GM12865 (cell line): ENCODE data around the gene LAMC2.
A peak's percentile ranks its signal among the peaks of the same experiment; 100 is the strongest.
"Not testable (repeated sequence)": the region's sequence is repeated elsewhere in the genome, so short reads cannot be mapped to it uniquely, and the experiment has no call there.

ENCODE experiments used
- DNase-seq: peaks from one replicate; pipeline ENCODE4 v3.0.0; 2010; ENCODE audit warnings: low read depth
- H3K4me3 ChIP-seq: 2 replicates; pipeline ENCODE4 v1.5.1; 2011; ENCODE audit warnings: mild to moderate bottlenecking, low read depth, low read length, control low read depth
- TF ChIP-seq, protein P1 (sequence below): IDR thresholded peaks from 2 replicates; pipeline ENCODE4 v1.5.1; 2011; ENCODE audit warnings: low read length, control low read depth, low read depth, inconsistent platforms; ENCODE audit not compliant: insufficient read depth; ENCODE audit errors: missing control alignments

The LAMC2 gene

DNA sequence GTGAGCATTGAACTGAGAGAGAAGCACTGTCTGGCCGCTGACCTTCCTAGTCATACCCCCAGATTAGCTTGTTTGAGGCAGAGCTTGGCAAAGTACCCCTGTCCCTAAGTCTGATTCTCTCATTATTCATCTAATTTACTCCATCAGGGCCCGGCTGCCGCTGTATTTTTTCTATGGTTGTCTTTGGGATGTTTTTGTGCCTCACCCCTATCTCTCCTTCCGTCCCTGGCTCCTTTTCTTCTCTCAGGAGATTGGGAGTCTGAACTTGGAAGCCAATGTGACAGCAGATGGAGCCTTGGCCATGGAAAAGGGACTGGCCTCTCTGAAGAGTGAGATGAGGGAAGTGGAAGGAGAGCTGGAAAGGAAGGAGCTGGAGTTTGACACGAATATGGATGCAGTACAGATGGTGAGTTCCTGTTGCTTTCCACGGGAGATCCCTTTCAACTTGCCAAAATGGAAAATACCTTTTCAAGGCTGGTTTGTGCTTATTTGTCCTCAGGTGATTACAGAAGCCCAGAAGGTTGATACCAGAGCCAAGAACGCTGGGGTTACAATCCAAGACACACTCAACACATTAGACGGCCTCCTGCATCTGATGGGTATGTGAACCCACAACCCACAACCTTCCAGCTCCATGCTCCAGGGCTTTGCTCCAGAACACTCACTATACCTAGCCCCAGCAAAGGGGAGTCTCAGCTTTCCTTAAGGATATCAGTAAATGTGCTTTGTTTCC is 53.9 kb downstream of the LAMC2 start:
- TF ChIP-seq, protein P1, sequence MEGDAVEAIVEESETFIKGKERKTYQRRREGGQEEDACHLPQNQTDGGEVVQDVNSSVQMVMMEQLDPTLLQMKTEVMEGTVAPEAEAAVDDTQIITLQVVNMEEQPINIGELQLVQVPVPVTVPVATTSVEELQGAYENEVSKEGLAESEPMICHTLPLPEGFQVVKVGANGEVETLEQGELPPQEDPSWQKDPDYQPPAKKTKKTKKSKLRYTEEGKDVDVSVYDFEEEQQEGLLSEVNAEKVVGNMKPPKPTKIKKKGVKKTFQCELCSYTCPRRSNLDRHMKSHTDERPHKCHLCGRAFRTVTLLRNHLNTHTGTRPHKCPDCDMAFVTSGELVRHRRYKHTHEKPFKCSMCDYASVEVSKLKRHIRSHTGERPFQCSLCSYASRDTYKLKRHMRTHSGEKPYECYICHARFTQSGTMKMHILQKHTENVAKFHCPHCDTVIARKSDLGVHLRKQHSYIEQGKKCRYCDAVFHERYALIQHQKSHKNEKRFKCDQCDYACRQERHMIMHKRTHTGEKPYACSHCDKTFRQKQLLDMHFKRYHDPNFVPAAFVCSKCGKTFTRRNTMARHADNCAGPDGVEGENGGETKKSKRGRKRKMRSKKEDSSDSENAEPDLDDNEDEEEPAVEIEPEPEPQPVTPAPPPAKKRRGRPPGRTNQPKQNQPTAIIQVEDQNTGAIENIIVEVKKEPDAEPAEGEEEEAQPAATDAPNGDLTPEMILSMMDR: no peak
- H3K4me3 ChIP-seq: peak overlapping the region; percentile 13
- DNase-seq: no peak

DNA sequence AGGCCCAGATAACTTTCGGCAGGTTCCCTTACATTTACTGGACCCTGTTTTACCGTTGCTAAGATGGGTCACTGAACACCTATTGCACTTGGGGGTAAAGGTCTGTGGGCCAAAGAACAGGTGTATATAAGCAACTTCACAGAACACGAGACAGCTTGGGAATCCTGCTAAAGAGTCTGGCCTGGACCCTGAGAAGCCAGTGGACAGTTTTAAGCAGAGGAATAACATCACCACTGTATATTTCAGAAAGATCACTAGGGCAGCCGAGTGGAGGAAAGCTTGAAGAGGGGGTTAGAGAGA is 54.4 kb downstream of the LAMC2 start:
- no peak overlapping the region for H3K4me3 ChIP-seq
- TF ChIP-seq, protein P1: no peak
- no peak for DNase-seq

DNA sequence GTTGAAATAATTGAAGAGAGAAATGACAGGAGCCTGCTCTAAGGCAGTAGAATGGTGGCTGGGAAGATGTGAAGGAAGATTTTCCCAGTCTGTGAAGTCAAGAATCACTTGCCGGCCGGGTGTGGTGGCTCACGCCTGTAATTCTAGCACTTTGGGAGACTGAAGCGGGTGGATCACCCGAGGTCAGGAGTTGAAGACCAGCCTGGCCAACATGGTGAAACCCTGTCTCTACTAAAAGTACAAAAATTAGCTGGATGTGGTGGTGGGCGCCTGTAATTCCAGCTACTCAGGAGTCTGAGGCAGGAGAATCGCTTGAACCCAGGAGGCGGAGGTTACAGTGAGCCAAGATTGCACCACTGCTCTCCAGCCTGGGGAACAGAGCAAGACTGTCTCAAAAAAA is 54.8 kb downstream of the LAMC2 start:
- H3K4me3 ChIP-seq, DNase-seq: not testable (repeated sequence)

DNA sequence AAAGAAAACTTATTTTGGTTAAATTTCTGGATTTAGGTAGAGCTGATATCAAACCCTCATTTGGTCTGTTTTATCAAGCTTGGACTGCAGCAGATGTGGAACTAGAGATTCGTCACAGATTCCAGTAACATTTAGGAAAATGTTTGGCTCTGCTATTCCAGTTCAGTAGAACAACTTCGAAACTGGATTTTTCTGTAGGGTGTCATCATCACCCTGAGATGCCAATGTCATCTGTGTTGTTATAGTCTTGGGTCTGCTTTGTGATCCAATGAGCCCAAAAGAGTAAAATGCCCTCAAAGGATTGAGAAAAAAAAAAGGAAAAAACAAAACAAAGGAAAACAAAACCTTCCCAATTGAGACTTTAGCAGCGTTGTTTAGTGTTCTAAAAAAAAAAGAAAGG is 55.4 kb downstream of the LAMC2 start:
- TF ChIP-seq, protein P1: no peak
- no peak overlapping the region for H3K4me3 ChIP-seq
- DNase-seq: no peak

DNA sequence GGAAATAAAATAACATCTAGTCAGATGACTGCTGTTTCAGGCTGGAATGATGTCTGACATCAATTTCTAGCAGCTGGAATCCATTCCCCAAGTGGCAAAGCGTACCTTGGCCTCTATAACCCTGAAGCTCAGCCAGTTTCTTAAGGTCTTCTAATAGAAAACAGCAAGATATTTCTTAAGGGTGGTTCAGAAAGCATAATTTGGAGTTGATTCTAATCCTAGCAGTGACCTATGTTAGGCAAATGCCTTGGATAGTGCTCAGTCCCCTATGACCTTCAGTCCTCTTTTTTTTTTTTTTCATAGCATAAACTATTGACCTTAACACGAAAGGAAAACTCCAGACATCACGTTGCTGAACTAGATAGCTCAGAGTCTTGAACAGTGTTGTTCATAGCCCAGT is 56.5 kb downstream of the LAMC2 start:
- no peak overlapping the region for H3K4me3 ChIP-seq
- no peak for DNase-seq
- TF ChIP-seq, protein P1: no peak

DNA sequence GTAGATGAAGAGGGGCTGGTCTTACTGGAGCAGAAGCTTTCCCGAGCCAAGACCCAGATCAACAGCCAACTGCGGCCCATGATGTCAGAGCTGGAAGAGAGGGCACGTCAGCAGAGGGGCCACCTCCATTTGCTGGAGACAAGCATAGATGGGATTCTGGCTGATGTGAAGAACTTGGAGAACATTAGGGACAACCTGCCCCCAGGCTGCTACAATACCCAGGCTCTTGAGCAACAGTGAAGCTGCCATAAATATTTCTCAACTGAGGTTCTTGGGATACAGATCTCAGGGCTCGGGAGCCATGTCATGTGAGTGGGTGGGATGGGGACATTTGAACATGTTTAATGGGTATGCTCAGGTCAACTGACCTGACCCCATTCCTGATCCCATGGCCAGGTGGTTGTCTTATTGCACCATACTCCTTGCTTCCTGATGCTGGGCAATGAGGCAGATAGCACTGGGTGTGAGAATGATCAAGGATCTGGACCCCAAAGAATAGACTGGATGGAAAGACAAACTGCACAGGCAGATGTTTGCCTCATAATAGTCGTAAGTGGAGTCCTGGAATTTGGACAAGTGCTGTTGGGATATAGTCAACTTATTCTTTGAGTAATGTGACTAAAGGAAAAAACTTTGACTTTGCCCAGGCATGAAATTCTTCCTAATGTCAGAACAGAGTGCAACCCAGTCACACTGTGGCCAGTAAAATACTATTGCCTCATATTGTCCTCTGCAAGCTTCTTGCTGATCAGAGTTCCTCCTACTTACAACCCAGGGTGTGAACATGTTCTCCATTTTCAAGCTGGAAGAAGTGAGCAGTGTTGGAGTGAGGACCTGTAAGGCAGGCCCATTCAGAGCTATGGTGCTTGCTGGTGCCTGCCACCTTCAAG is 57.3 kb downstream of the LAMC2 start:
- TF ChIP-seq, protein P1: no peak
- no peak overlapping the region for H3K4me3 ChIP-seq
- no peak for DNase-seq

DNA sequence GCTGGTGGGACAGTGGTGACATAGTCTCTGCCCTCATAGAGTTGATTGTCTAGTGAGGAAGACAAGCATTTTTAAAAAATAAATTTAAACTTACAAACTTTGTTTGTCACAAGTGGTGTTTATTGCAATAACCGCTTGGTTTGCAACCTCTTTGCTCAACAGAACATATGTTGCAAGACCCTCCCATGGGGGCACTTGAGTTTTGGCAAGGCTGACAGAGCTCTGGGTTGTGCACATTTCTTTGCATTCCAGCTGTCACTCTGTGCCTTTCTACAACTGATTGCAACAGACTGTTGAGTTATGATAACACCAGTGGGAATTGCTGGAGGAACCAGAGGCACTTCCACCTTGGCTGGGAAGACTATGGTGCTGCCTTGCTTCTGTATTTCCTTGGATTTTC is 58.4 kb downstream of the LAMC2 start:
- TF ChIP-seq, protein P1: no peak
- H3K4me3 ChIP-seq: no peak overlapping the region
- DNase-seq: no peak
